Measurements from ENCODE around the gene AKAP1. TPM values are rescaled to one million over a fixed set of nuclear protein-coding genes. Genes with fewer than 3 reads are reported as not detected.

AKAP1 gene
- polyA plus RNA-seq, 2 of the 4 experiments (the other 2 are of a cell fraction) = 45.8 to 48.0 TPM

GRCh38 chr17:57165754-57166153, 80.7 kb downstream of the AKAP1 start:
- FAIRE-seq (no peak), ATAC-seq (no peak), DNase-seq (ENCODE audit: low read depth in 1 of 2, low spot score in 1 of 2) (no peak)
- TF ChIP-seq KDM1A (IDR thresholded peaks at IDR 0.05; ENCODE audit: low read depth) = no peak
- TF ChIP-seq RCOR1 (IDR thresholded peaks at IDR 0.05; ENCODE audit: low read depth, low read length) = no peak
- TF ChIP-seq MAZ (IDR thresholded peaks at IDR 0.05; ENCODE audit: borderline replicate concordance, low read depth, low read length) = no peak
- no peak for TF ChIP-seq JUNB (IDR thresholded peaks at IDR 0.05)
- no peak for TF ChIP-seq ATOH8 (CRISPR knock-in tag; IDR thresholded peaks at IDR 0.05; ENCODE audit: low read depth)
- TF ChIP-seq MYC (IDR thresholded peaks at IDR 0.05; ENCODE audit: borderline replicate concordance, low read length) = no peak
- no peak for TF ChIP-seq POLR2AphosphoS2 (conservative IDR thresholded peaks at IDR 0.05; ENCODE audit: low read length)
- no peak for TF ChIP-seq BCL3 (IDR thresholded peaks at IDR 0.05)
- TF ChIP-seq BHLHE40 (IDR thresholded peaks at IDR 0.05; ENCODE audit: low read depth, low read length) = no peak
- TF ChIP-seq HMGXB4 (CRISPR knock-in tag; IDR thresholded peaks at IDR 0.05; ENCODE audit: borderline replicate concordance) = no peak
- no peak for TF ChIP-seq HOXB5 (CRISPR knock-in tag; IDR thresholded peaks at IDR 0.05)
- TF ChIP-seq FOSL2 (IDR thresholded peaks at IDR 0.05) = no peak
- no peak for TF ChIP-seq FOSL2 (CRISPR knock-in tag; IDR thresholded peaks at IDR 0.05)
- CTCF ChIA-PET = interaction anchor here (1.2 kb wide), 1 partner anchor 19 kb away, joined by 3 read pairs; no protein-coding TSS in a partner anchor
- no peak overlapping the region for H3K4me3 ChIP-seq
- no peaks in the 10 kb centered on the region for H3K9me3 ChIP-seq
- peaks cover 4% of the 10 kb centered on the region; the same call in 1 of the 3 replicates for H3K4me1 ChIP-seq
- no peak overlapping the region for H3K27ac ChIP-seq
- H3K4me2 ChIP-seq = no peak overlapping the region
- 79% methylated on average over 3 of the region's 3 CpGs for WGBS (ENCODE audit: missing lambda C conversion rate)
- POLR2A ChIA-PET = no interaction called here

GRCh38 chr17:57166803-57167202, 81.8 kb downstream of the AKAP1 start:
- Histone ChIP-seq H3K9me3 (no peaks in the 10 kb centered on the region), H3K4me2 (peak overlapping the region; percentile 13; the same call in 1 of the 3 replicates), H3K4me1 (peaks cover 4% of the 10 kb centered on the region; the same call in 1 of the 3 replicates), H3K27ac (no peak overlapping the region), H3K4me3 (no peak overlapping the region)
- POLR2A ChIA-PET = no interaction called here
- 43% methylated on average over 9 of the region's 9 CpGs for whole genome bisulfite sequencing (ENCODE audit: missing lambda C conversion rate)
- CTCF ChIA-PET = interaction anchor here (1.0 to 1.2 kb wide), 3 partner anchors 12 to 617 kb away, joined by 3 to 5 read pairs (median 3); no protein-coding TSS in a partner anchor
- peak in 1 of 2 experiments; percentile 19; a peak in 1 of 6 replicates for ATAC-seq
- no peak for DNase-seq (ENCODE audit: low read depth in 1 of 2, low spot score in 1 of 2)
- FAIRE-seq = no peak
- TF ChIP-seq EHF (CRISPR knock-in tag; IDR thresholded peaks at IDR 0.05) (no peak), POLR2A (IDR thresholded peaks at IDR 0.05; ENCODE audit: low read length) (no peak), HES2 (IDR thresholded peaks at IDR 0.05) (no peak), ZNF302 (CRISPR knock-in tag; IDR thresholded peaks at IDR 0.05) (no peak), RCOR1 (IDR thresholded peaks at IDR 0.05; ENCODE audit: low read depth, low read length) (no peak), BCL3 (IDR thresholded peaks at IDR 0.05) (no peak), MAX (IDR thresholded peaks at IDR 0.05) (no peak), FOSB (CRISPR knock-in tag; IDR thresholded peaks at IDR 0.05) (no peak), MAZ (IDR thresholded peaks at IDR 0.05; ENCODE audit: borderline replicate concordance, low read depth, low read length) (no peak), RARB (CRISPR knock-in tag; IDR thresholded peaks at IDR 0.05) (no peak), EHMT2 (IDR thresholded peaks at IDR 0.05; ENCODE audit: low read depth) (no peak), ZFP36 (IDR thresholded peaks at IDR 0.05; ENCODE audit: borderline replicate concordance, partially characterized antibody) (no peak), HOXB5 (CRISPR knock-in tag; IDR thresholded peaks at IDR 0.05) (no peak), RFX5 (IDR thresholded peaks at IDR 0.05) (no peak), ZSCAN20 (CRISPR knock-in tag; IDR thresholded peaks at IDR 0.05) (no peak), HDAC2 (IDR thresholded peaks at IDR 0.05) (no peak), KDM1A (IDR thresholded peaks at IDR 0.05; ENCODE audit: low read depth) (no peak), GATA3 (IDR thresholded peaks at IDR 0.05; ENCODE audit: borderline replicate concordance) (no peak)
